Fibroblast of villous mesenchyme (primary cell): ENCODE results near the gene SPRN. TPM values are rescaled to one million over a fixed set of nuclear protein-coding genes. Genes with fewer than 3 reads are reported as not detected.

Experiments used
- DNase-seq: peaks from one replicate; pipeline ENCODE4 v3.0.0-alpha.2; 2010; ENCODE audit warnings: low read depth
- H3K4me3 ChIP-seq: 2 replicates; pipeline ENCODE4 v1.5.1; 2011; ENCODE audit warnings: low read depth, mild to moderate bottlenecking, low read length
- small RNA-seq: library from RNA; depleted of rRNA; stranded (forward); fragments of <200 nt; gene quantifications from one replicate; pipeline ENCODE3, GENCODE V24; 2012
- total RNA-seq: library from RNA; depleted of rRNA; stranded (reverse); fragments of >200 nt; gene quantifications from 2 replicates; pipeline ENCODE4 v1.2.3, GENCODE V29; 2012
- TF ChIP-seq, protein P1 (sequence below): IDR thresholded peaks from 2 replicates; pipeline ENCODE4 v1.5.1; 2012; ENCODE audit warnings: low read depth, mild to moderate bottlenecking, low read length; ENCODE audit not compliant: insufficient read depth

The SPRN gene
- total RNA-seq, 1 donor = 0.43 TPM

- TF ChIP-seq, protein P1, sequence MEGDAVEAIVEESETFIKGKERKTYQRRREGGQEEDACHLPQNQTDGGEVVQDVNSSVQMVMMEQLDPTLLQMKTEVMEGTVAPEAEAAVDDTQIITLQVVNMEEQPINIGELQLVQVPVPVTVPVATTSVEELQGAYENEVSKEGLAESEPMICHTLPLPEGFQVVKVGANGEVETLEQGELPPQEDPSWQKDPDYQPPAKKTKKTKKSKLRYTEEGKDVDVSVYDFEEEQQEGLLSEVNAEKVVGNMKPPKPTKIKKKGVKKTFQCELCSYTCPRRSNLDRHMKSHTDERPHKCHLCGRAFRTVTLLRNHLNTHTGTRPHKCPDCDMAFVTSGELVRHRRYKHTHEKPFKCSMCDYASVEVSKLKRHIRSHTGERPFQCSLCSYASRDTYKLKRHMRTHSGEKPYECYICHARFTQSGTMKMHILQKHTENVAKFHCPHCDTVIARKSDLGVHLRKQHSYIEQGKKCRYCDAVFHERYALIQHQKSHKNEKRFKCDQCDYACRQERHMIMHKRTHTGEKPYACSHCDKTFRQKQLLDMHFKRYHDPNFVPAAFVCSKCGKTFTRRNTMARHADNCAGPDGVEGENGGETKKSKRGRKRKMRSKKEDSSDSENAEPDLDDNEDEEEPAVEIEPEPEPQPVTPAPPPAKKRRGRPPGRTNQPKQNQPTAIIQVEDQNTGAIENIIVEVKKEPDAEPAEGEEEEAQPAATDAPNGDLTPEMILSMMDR = no peak
- peak; percentile 91 for DNase-seq
- peak within 1 kb of the TSS; percentile 83 for H3K4me3 ChIP-seq
Measured at GRCh38 chr10:133373174-133374090, 51.0 kb downstream of the SPRN start, which contains the start of gene ECHS1. Gene ECHS1, minus strand, starts transcription at chr10:133373354. Its CDS starts 21 bp downstream, at chr10:133373333.

DNA sequence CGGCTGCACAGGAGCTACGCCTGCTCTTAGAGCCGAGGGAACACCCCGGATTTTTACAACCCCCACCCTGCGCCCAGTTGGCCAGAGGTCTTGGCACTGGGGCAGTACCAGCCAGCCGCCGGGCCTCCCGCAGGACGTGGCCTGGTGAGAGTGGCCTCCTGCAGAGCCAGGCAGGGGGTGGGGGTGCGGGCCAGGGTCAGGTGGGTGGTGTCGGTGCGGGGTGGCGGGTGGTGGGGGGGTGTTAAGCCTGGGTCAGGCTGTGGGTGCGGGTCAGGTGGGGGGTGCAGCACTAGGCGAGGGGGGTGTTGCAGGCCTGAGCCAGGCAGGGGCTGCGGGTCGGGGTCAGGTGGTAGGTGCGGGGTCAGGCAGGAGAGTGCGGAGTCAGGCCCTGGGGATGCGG, 51.9 kb downstream of the SPRN start:
- peak overlapping the region; percentile 83 for H3K4me3 ChIP-seq

More for the DNA sequence above, 51.9 kb downstream of the SPRN start:
- TF ChIP-seq, protein P1 = no peak
- DNase-seq = no peak

Small RNA genes within 50 kb of the gene (small RNA-seq; reads per million reads assigned to genes)
- gene AL360181.4 (not detected), gene MIR3944 (0.28 reads per million)

Other genes with a start within 250 kb of the SPRN start
- gene UTF1, start 194.4 kb downstream of the SPRN start, total RNA-seq = not detected in 2 replicates
- not detected in 2 replicates for gene VENTX, start 186.8 kb downstream of the SPRN start, total RNA-seq
- gene ADAM8, start 147.8 kb downstream of the SPRN start, total RNA-seq = 2.3 and 7.8 TPM in 2 replicates
- gene TUBGCP2, start 115.8 kb downstream of the SPRN start, total RNA-seq = 56.7 and 66.9 TPM in 2 replicates
- gene ZNF511, start 115.7 kb downstream of the SPRN start, total RNA-seq = 21.2 and 27.1 TPM in 2 replicates
- not detected in 2 replicates for gene CALY, start 87.7 kb downstream of the SPRN start, total RNA-seq
- not detected in 2 replicates for gene PRAP1, start 77.3 kb downstream of the SPRN start, total RNA-seq
- 7.3 and 13.2 TPM in 2 replicates for gene FUOM, start 66.6 kb downstream of the SPRN start, total RNA-seq
- gene ECHS1, start 51.3 kb downstream of the SPRN start, total RNA-seq = 50.3 and 59.6 TPM in 2 replicates
- 6.4 and 7.8 TPM in 2 replicates for gene PAOX, start 45.4 kb downstream of the SPRN start, total RNA-seq
- gene MTG1, start 30.5 kb downstream of the SPRN start, total RNA-seq = 22.5 and 35.4 TPM in 2 replicates
- 2.6 and 4.2 TPM in 2 replicates for gene SCART1, start 29.3 kb upstream of the SPRN start, total RNA-seq
- 1.3 and 1.6 TPM in 2 replicates for gene CYP2E1, start 102.7 kb upstream of the SPRN start, total RNA-seq
- gene SYCE1, start 141.0 kb upstream of the SPRN start, total RNA-seq = 1.3 and 1.6 TPM in 2 replicates
- under 0.01 TPM in 1 of 2 replicates, not detected in the other for gene FRG2B, start 202.2 kb upstream of the SPRN start, total RNA-seq